ENCODE measurements around the gene GRIK4. TPM values are rescaled to one million over a fixed set of nuclear protein-coding genes. Genes with fewer than 3 reads are reported as not detected.

Gene GRIK4
- total and polyA plus RNA-seq, 2 donors: 0.05 to 0.37 TPM

DNA sequence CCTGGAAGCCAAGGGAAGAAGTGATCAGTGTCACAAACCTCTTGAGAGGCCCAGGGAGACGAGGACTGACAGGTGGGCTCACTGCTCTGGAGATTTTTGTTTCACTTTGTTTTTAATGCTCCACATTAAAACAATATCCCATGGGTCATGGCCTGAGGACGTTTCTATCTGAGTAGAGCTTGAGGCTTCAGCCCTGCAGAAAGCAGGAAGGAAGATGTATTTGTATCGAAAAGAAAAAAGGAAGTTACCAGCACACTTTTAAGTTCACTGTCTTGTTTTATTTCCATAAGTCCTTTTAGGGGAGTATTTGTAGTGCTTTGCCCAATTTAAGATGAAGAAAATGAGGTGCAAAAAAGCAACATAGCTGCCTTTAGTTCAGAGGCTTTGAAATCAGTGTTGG is 191.1 kb downstream of the GRIK4 start:
- 43% methylated on average over 3 of the region's 3 CpGs for WGBS
- no peaks in the 10 kb centered on the region for H3K36me3 ChIP-seq (ENCODE audit: insufficient read depth)
- no peaks in the 10 kb centered on the region for H3K4me1 ChIP-seq (ENCODE audit: insufficient read depth)
- H3K27ac ChIP-seq (ENCODE audit: low read depth): no peak overlapping the region
- no peak for DNase-seq (ENCODE audit: extremely low spot score)
- no peak overlapping the region for H3K4me3 ChIP-seq (ENCODE audit: low read depth, low read length)

GRCh38 chr11:120703358-120704152 is 192.0 kb downstream of the GRIK4 start:
- Histone ChIP-seq H3K4me3 (ENCODE audit: low read depth, low read length) (no peak overlapping the region), H3K27ac (ENCODE audit: low read depth) (no peak overlapping the region), H3K36me3 (ENCODE audit: insufficient read depth) (no peaks in the 10 kb centered on the region), H3K4me1 (ENCODE audit: insufficient read depth) (no peaks in the 10 kb centered on the region)
- DNase-seq (ENCODE audit: extremely low spot score): no peak
- 82% methylated on average over 9 of the region's 9 CpGs for WGBS

DNA sequence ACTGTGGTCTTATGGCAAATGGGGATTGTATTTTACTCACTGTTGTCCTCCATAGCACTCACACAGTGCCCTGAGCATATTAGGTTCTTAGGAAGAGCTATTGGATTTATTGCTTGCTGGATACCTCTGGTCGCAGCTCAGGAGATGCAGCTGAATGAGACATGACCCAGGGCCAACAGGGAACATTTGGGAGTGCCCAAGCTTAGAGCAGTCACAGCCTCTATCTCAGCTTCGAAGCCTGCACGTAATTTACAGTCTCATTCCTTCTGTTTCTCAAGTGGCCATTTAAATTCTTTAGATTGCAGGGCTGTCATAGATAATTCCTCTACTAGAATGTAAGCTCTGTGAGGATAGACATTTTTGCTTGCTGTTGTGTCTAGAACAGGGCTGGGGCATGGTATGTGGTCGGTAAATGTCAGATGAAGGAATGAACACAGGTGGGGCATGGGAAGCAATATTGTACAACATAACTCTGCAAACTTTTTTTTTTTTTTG is 192.8 kb downstream of the GRIK4 start:
- Histone ChIP-seq H3K27ac (ENCODE audit: low read depth) (no peak overlapping the region), H3K4me3 (ENCODE audit: low read depth, low read length) (no peak overlapping the region), H3K36me3 (ENCODE audit: insufficient read depth) (no peaks in the 10 kb centered on the region), H3K4me1 (ENCODE audit: insufficient read depth) (no peaks in the 10 kb centered on the region)
- WGBS: 59% methylated on average over 4 of the region's 4 CpGs
- DNase-seq (ENCODE audit: extremely low spot score): no peak

- Histone ChIP-seq H3K4me3 (ENCODE audit: low read depth, low read length) (no peak overlapping the region), H3K4me1 (ENCODE audit: insufficient read depth) (no peaks in the 10 kb centered on the region), H3K27ac (ENCODE audit: low read depth) (no peak overlapping the region), H3K36me3 (ENCODE audit: insufficient read depth) (no peaks in the 10 kb centered on the region)
- WGBS: 73% methylated on average over 5 of the region's 5 CpGs
- DNase-seq (ENCODE audit: extremely low spot score): no peak
These were observed 194.7 kb downstream of the GRIK4 start for GRCh38 chr11:120706257-120706656.

- no peaks in the 10 kb centered on the region for H3K4me1 ChIP-seq (ENCODE audit: insufficient read depth)
- no peak for DNase-seq (ENCODE audit: extremely low spot score)
- H3K27ac ChIP-seq (ENCODE audit: low read depth): no peak overlapping the region
- 94% methylated on average over 4 of the region's 4 CpGs for WGBS
- H3K4me3 ChIP-seq (ENCODE audit: low read depth, low read length): no peak overlapping the region
- H3K36me3 ChIP-seq (ENCODE audit: insufficient read depth): no peaks in the 10 kb centered on the region
These were observed 195.6 kb downstream of the GRIK4 start for GRCh38 chr11:120707098-120707497.

- 92% methylated on average over 2 of the region's 2 CpGs for WGBS
- Histone ChIP-seq H3K4me1 (ENCODE audit: insufficient read depth) (no peaks in the 10 kb centered on the region), H3K4me3 (ENCODE audit: low read depth, low read length) (no peak overlapping the region), H3K27ac (ENCODE audit: low read depth) (no peak overlapping the region), H3K36me3 (ENCODE audit: insufficient read depth) (no peaks in the 10 kb centered on the region)
- no peak for DNase-seq (ENCODE audit: extremely low spot score)
These were observed 196.1 kb downstream of the GRIK4 start for GRCh38 chr11:120707663-120708062.

DNA sequence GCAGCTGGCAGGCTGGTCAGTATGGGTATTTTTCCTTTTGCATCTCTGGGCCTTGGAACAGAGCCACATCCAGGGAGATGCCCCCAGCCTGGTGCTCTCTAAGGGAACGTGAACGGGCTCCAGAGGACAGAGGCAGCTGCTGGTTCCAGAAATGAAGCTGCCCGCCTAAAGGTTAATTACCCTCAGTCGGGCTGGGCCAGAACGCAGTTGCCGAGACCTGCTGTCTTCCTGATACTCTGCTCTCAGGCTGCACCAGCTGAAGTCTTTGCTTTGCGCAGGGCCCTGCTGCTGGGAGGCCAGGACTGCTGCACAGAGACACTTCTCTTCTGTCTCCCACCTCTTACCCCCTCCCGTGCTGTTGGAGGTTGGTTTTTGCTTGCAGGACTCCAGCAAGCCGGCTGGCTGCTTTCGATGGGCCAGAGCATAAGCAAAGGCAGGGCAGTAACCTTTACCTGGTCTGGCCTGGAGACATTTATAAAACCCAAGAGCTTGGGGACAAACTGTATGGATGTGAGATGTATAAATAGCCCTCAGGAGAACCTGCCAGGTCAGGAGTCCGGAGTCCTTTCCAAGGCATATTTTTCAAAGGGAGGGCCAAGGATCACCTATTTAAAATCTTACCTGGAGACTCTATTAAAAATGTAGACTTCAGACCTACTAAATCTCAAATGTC is 197.1 kb downstream of the GRIK4 start:
- 78% methylated on average over 11 of the region's 11 CpGs for WGBS
- DNase-seq (ENCODE audit: extremely low spot score): no peak
- H3K4me1 ChIP-seq (ENCODE audit: insufficient read depth): no peaks in the 10 kb centered on the region

DNA sequence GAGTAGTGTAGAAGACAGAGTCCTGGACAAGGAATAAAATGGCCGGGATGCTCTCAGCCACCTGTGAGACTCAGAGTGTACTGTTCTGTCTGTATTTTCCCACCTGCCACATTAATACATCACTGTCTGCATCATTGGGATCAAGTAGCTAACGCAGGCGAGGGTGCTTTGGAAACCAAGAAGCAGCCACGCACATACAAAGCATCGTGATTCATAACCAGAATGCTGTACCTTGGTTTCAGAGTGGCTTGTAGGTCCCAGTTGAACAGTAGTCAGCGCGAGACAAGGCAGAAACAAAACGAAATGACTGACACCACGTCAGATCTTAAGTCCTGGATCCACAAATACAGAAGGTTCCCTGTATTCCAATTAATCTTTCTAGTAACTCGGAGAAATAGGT is 198.3 kb downstream of the GRIK4 start:
- Histone ChIP-seq H3K4me1 (ENCODE audit: insufficient read depth) (no peaks in the 10 kb centered on the region), H3K36me3 (ENCODE audit: insufficient read depth) (no peaks in the 10 kb centered on the region), H3K4me3 (ENCODE audit: low read depth, low read length) (no peak overlapping the region), H3K27ac (ENCODE audit: low read depth) (no peak overlapping the region)
- DNase-seq (ENCODE audit: extremely low spot score): no peak
- 77% methylated on average over 10 of the region's 10 CpGs for WGBS

More for the DNA sequence above, 197.1 kb downstream of the GRIK4 start:
- no peak overlapping the region for H3K27ac ChIP-seq (ENCODE audit: low read depth)
- no peak overlapping the region for H3K4me3 ChIP-seq (ENCODE audit: low read depth, low read length)
- no peaks in the 10 kb centered on the region for H3K36me3 ChIP-seq (ENCODE audit: insufficient read depth)

DNA sequence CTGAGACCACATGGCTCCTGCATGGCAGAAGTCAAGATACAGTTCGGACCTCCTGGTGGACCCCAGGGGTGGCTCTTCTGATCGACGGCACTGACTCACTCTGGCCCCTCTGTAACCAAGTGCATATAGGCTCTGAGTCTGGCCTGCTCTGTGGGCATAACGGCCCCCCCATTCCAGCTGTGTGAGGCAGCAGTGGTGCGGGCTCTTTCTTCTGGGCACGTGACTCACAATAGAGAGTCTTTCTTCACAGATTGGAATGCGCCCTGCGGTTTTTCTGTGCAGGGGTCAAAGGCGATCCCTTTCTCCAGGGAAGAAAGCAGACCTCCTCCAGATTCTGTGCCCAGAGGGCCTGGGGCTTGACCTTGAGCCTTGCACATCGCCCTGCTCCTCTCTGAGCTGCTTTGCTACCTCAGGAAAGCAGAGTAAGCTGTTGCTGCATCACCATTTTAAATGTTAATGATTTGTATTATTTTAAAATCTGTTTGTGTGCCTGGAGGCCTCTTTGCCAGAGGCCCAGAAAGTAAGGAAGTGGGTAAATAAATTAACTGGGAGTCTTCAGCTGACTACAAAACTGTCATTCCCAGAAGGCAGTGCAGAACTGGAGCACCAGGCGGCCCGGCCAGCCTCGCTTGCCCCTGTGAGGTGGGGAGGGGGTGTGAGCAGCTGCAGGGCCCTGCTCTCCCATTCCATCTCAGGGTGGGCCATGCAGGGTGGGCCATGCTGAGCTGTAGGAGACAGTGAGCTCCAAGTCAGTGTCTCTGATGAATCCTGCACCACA is 199.0 kb downstream of the GRIK4 start:
- no peak overlapping the region for H3K4me3 ChIP-seq (ENCODE audit: low read depth, low read length)
- H3K27ac ChIP-seq (ENCODE audit: low read depth): no peak overlapping the region
- no peaks in the 10 kb centered on the region for H3K36me3 ChIP-seq (ENCODE audit: insufficient read depth)
- no peaks in the 10 kb centered on the region for H3K4me1 ChIP-seq (ENCODE audit: insufficient read depth)
- no peak for DNase-seq (ENCODE audit: extremely low spot score)
- WGBS: 38% methylated on average over 13 of the region's 13 CpGs

- DNase-seq (ENCODE audit: extremely low spot score): no peak
- Histone ChIP-seq H3K36me3 (ENCODE audit: insufficient read depth) (no peaks in the 10 kb centered on the region), H3K27ac (ENCODE audit: low read depth) (no peak overlapping the region), H3K4me1 (ENCODE audit: insufficient read depth) (no peaks in the 10 kb centered on the region), H3K4me3 (ENCODE audit: low read depth, low read length) (no peak overlapping the region)
- WGBS: 99% methylated on average over 6 of the region's 6 CpGs
These were observed 200.5 kb downstream of the GRIK4 start for GRCh38 chr11:120712014-120712413.

GRCh38 chr11:120712881-120713280 is 201.3 kb downstream of the GRIK4 start:
- no peak for DNase-seq (ENCODE audit: extremely low spot score)
- no peak overlapping the region for H3K27ac ChIP-seq (ENCODE audit: low read depth)
- H3K36me3 ChIP-seq (ENCODE audit: insufficient read depth): no peaks in the 10 kb centered on the region
- 71% methylated on average over 4 of the region's 4 CpGs for WGBS
- H3K4me3 ChIP-seq (ENCODE audit: low read depth, low read length): no peak overlapping the region
- no peaks in the 10 kb centered on the region for H3K4me1 ChIP-seq (ENCODE audit: insufficient read depth)

GRCh38 chr11:120713296-120713695 is 201.7 kb downstream of the GRIK4 start:
- Histone ChIP-seq H3K36me3 (ENCODE audit: insufficient read depth) (no peaks in the 10 kb centered on the region), H3K4me3 (ENCODE audit: low read depth, low read length) (no peak overlapping the region), H3K4me1 (ENCODE audit: insufficient read depth) (no peaks in the 10 kb centered on the region), H3K27ac (ENCODE audit: low read depth) (no peak overlapping the region)
- WGBS: 55% methylated on average over 5 of the region's 5 CpGs
- no peak for DNase-seq (ENCODE audit: extremely low spot score)

GRCh38 chr11:120714438-120714837 is 202.9 kb downstream of the GRIK4 start:
- 84% methylated on average over 3 of the region's 3 CpGs for WGBS
- Histone ChIP-seq H3K4me1 (ENCODE audit: insufficient read depth) (no peaks in the 10 kb centered on the region), H3K27ac (ENCODE audit: low read depth) (no peak overlapping the region), H3K4me3 (ENCODE audit: low read depth, low read length) (no peak overlapping the region), H3K36me3 (ENCODE audit: insufficient read depth) (no peaks in the 10 kb centered on the region)
- no peak for DNase-seq (ENCODE audit: extremely low spot score)

All from urinary bladder (tissue), 4 donors.